ENCODE data around the gene BMPER.

Gene BMPER

GRCh38 chr7:33968591-33968990, 63.3 kb downstream of the BMPER start:
- TF ChIP-seq CTCF (IDR thresholded peaks at IDR 0.05; ENCODE audit: control extremely low read depth, extremely low read depth, low read depth, missing control alignments), result no peak
- POLR2A ChIA-PET, result no interaction called here
- no peak for DNase-seq (ENCODE audit: extremely low spot score)
- CTCF ChIA-PET, result interaction anchor here (1.3 kb wide), 1 partner anchor 10 kb away, joined by 3 read pairs; no protein-coding TSS in a partner anchor

- ChIA-PET CTCF (interaction anchor here (0.7 to 2.1 kb wide), 2 partner anchors 11 to 46 kb away, joined by 3 to 6 read pairs; no protein-coding TSS in a partner anchor), POLR2A (no interaction called here)
- no peak for TF ChIP-seq CTCF (IDR thresholded peaks at IDR 0.05; ENCODE audit: control extremely low read depth, extremely low read depth, low read depth, missing control alignments)
- DNase-seq (ENCODE audit: extremely low spot score), result no peak
Measured at GRCh38 chr7:33970536-33970935, 65.2 kb downstream of the BMPER start.

DNA sequence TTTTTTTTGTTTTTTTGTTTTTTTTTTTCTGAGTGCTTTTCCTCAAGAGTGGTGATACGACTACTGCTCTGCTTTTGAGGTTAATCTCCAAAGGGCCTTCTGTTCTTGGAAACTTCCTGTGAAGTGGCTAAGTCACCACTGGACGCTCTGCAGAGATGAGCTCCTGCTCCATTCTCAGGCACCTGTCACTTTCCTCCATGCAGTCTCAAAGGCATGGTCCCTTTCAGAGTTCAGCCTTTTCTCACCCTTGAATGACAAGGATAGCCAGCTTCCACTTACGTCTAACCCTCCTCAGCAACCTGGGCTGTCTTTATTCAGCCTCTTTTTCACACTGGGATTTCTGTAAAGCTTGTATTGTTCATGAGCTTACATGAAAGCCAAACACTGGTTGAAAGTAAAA, 65.8 kb downstream of the BMPER start:
- POLR2A ChIA-PET, result no interaction called here
- DNase-seq (ENCODE audit: extremely low spot score), result no peak
- CTCF ChIA-PET, result interaction anchor here (0.6 to 2.1 kb wide), 3 partner anchors 11 to 1537 kb away, joined by 3 to 6 read pairs (median 3); no protein-coding TSS in a partner anchor
- no peak for TF ChIP-seq CTCF (IDR thresholded peaks at IDR 0.05; ENCODE audit: control extremely low read depth, extremely low read depth, low read depth, missing control alignments)

DNA sequence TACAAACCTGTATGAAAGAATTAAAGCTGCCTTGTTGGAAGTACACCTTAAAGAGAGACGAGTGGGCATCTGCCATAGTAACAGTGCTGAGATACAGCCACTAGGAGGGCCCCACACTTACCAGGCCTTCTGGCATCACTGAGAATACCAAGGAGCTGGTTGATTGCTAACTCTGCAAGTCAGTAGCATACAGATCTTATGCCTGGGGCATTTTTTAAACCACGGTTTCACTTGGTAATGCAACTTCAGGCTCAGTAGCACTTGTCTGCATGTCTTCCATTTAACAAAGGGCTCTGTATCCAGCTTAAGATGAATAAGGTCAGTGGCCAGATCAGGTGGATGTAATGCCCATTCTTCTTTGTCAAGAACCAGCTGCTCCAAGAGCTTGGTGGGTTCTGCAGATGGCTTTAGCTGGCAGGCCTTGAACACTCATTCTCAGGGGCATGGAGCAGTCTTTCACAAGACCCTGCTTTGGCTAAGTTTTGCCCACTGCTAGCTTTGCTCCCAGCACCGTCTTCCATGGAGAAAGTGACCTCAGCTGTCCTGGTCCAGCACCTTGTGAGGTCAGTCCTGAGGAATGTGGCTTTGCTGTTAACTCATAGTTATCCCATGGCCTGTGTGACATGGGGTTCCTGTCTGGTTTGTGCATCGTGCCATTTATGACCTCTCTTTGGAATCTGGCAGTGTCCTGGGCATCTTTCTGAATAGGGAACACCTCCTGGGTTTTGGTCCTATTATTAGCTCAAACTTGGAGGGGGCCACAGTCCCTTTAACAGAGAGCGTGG, 68.1 kb downstream of the BMPER start:
- ChIA-PET POLR2A (no interaction called here), CTCF (interaction anchor here (1.0 to 1.5 kb wide), 2 partner anchors 12 to 40 kb away, joined by 4 read pairs; no protein-coding TSS in a partner anchor)
- no peak for DNase-seq (ENCODE audit: extremely low spot score)
- no peak for TF ChIP-seq CTCF (IDR thresholded peaks at IDR 0.05; ENCODE audit: control extremely low read depth, extremely low read depth, low read depth, missing control alignments)

GRCh38 chr7:33979300-33979806, 74.0 kb downstream of the BMPER start:
- CTCF ChIA-PET, result interaction anchor here (1.3 kb wide), 1 partner anchor 11 kb away, joined by 3 read pairs; no protein-coding TSS in a partner anchor
- no peak for TF ChIP-seq CTCF (IDR thresholded peaks at IDR 0.05; ENCODE audit: control extremely low read depth, extremely low read depth, low read depth, missing control alignments)
- POLR2A ChIA-PET, result no interaction called here
- no peak for DNase-seq (ENCODE audit: extremely low spot score)

DNA sequence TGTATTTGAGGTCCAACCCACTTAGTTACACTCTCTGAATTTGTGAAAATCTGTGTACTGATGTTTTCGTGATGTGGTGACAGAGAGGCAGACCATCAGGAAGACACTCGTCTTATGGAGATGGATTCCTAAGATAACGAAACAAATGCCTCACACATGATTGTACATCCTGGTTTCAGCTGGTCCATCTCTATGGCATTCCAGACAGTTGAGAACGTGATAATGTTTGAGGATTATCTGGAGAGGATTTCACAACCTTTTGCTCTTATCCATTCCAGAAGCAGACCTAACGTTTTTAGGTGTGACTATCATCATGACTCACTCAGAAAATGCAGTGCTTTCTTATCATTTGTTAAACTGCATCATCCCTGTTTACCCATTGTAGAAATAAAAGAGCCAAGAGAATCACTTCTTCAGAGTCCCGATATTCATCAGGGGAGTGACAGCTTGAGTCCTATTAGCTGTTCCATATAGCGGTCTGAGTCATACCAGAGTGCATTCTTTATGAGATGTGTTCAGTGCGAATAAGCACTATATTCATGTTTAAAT, 74.5 kb downstream of the BMPER start:
- POLR2A ChIA-PET, result no interaction called here
- DNase-seq (ENCODE audit: extremely low spot score), result no peak
- CTCF ChIA-PET, result no interaction called here

More for the DNA sequence above, 74.5 kb downstream of the BMPER start:
- no peak for TF ChIP-seq CTCF (IDR thresholded peaks at IDR 0.05; ENCODE audit: control extremely low read depth, extremely low read depth, low read depth, missing control alignments)
